C4-2B (cell line): ENCODE measurements around the gene EEIG1.
"Not testable (repeated sequence)": the region's sequence is repeated elsewhere in the genome, so short reads cannot be mapped to it uniquely, and the experiment has no call there.

Experiments
- H3K27ac ChIP-seq: fragments of 450-650 bp; 2 replicates; pipeline ENCODE4 v1.5.1; 2017
- CTCF ChIP-seq: fragments of 450-650 bp; conservative IDR thresholded peaks from 2 replicates; pipeline ENCODE4 v1.5.1; 2017; ENCODE audit warnings: mild to moderate bottlenecking
- ZFX ChIP-seq: fragments of 450-650 bp; IDR thresholded peaks from 2 replicates; pipeline ENCODE4 v1.6.1; 2017

EEIG1 gene

DNA sequence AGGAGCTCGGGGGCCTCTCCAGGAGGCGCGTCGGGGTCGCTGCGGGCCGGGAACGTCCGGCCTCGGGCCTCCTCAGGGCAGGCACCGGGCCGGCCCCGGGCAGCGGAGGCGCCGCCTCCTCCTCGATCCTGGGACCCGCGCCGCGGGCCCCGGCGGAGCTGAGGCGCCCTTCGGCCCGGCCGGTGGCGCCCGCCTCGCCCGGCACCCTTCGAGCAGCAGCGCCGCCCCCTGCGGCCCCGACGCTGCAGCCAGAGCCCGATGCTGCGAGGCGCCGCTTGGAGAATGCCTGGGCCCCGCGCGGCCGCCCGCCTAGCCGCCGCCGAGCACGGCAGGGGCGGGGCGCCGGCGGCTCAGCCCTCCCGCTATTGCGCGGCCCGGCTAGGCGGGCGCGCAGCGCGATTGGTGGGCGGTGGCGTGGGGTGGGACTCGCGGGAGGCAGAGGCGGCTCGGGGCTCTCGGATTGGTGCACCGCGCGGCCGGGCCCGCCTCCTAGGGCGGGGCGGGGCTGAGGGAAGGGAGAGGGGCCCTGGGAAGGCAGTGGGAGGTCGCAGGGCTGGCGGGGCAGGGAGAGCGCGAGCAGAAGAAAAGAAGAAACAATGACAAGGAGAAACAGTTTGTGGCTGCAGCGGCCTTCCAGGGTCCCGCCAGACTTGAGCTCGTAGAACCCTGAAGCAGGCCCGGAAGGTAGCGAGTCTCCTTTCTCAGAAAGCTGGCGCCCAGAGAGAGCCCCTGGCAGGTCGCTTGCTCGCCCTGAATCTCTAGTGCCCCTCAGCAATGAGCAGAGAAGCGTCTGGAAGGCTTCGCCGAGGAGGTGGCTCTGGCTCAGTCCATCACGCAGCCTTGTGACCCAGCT, at the start of gene EEIG1:
Gene EEIG1, minus strand, starts transcription at position 284 of the 853 bp plus-strand sequence. CDS start 852 bp downstream, outside the sequence.
- H3K27ac ChIP-seq, result peak within 1 kb of the TSS; percentile 80
- TF ChIP-seq CTCF (no peak), ZFX (peak; percentile 78; the same call in 1 of the 2 replicates)

GRCh38 chr9:128027705-128028104, 46.9 kb upstream of the EEIG1 start:
- TF ChIP-seq CTCF, result no peak
- no peak for TF ChIP-seq ZFX
- H3K27ac ChIP-seq, result no peak overlapping the region

DNA sequence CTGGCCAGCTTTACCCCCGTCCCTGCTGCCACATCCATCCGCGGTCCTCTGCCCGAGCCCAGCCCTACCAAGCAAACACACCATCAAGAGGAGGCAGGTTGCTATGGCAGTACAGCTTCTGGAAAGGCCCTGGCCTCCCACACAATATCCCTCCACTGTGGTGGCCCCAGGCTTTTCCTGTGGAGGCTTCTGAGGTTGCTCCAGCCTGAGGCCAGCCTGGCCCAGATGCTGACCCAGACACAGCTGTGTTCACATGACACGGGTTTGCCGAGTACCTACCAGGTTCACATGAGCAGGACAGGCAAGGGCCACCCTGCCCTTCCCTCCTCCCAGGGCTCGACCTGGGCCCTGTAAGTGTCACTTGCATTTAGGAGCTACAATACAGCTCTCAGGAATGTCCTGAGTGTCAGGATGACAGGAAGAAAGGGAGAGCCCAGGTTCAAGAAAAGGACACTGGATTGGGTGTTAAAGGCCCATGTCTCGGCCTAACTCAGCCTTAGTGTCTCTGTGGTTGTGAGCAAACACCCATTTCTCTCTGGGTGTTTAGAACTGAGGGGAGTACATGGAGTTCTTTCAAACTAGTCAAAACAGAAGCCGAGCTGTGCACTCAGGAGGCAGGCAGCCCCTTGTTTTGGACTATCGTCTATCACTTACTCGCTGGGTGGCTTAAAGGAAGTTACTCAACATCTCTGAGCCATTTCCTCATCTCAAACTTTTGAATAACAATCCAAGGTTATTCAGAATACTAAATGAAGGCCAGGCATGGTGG, 46.2 kb upstream of the EEIG1 start:
- H3K27ac ChIP-seq, result no peak overlapping the region
- no peak for TF ChIP-seq ZFX
- TF ChIP-seq CTCF, result no peak

DNA sequence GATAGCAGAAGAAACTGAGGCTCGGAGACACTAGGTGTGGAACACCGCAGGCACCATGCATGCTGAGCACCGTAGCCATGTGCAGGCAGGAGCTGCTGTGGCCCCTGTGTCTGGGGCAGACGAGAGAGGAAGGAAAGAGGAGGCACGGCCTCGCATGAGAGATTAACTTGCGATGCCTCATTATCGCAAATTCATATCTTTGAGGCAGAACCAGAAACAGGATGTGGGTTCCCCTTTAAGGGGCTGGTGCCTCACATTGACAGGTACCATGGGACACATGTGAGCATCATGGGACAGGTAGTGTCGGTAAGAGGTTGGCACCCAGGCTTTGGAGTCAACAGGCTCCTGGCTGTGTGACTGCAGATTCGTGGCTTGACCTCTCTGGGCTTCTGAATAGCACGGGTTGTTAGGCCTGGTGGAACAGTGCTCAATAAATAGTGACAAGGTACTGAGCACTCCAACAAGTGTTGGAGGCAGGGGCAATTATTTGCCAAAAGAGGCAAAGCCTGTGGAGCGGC, 45.5 kb upstream of the EEIG1 start:
- H3K27ac ChIP-seq, result no peak overlapping the region
- TF ChIP-seq CTCF, result no peak

GRCh38 chr9:128025736-128026135, 44.9 kb upstream of the EEIG1 start:
- TF ChIP-seq ZFX, result no peak
- TF ChIP-seq CTCF, result no peak
- no peak overlapping the region for H3K27ac ChIP-seq

- TF ChIP-seq ZFX (no peak), CTCF (no peak)
- H3K27ac ChIP-seq, result no peak overlapping the region
Measured at GRCh38 chr9:128024761-128025308, 44.0 kb upstream of the EEIG1 start.

GRCh38 chr9:128023671-128024070, 42.9 kb upstream of the EEIG1 start:
- not testable (repeated sequence) for H3K27ac ChIP-seq
